AG04450 (cell line): ENCODE results near the gene CHRM5. TPM values are rescaled to one million over a fixed set of nuclear protein-coding genes. Genes with fewer than 3 reads are reported as not detected.

Source experiments
- CTCF ChIA-PET: fragments of 300-600, 350-600 bp; formaldehyde crosslinking; extraction: SDS; loops from one replicate; lab custom pipeline; 2022; ENCODE audit warnings: antibody characterized with exemption, inconsistent platforms; lab: Charles Lee
- POLR2A ChIA-PET: fragments of 350-600 bp; formaldehyde crosslinking; extraction: SDS; loops from one replicate; lab custom pipeline; 2021; ENCODE audit warnings: antibody characterized with exemption, inconsistent platforms; lab: Yijun Ruan, JAX
- DNase-seq: peaks from one replicate; pipeline ENCODE4 v3.0.0-alpha.2; 2011; ENCODE audit warnings: low read depth, low spot score
- H3K27ac ChIP-seq: one replicate; pipeline ENCODE4 v1.5.1; 2012; ENCODE audit warnings: low read depth, low read length, control low read depth
- H3K27me3 ChIP-seq: one replicate; pipeline ENCODE4 v1.6.0; 2012; ENCODE audit warnings: low read length; ENCODE audit not compliant: control insufficient read depth, insufficient read depth
- H3K4me3 ChIP-seq: 2 replicates; pipeline ENCODE4 v1.5.1; 2011; ENCODE audit warnings: mild to moderate bottlenecking, low read depth, low read length, control low read depth
- H3K9me3 ChIP-seq: 2 replicates; pipeline ENCODE4 v1.5.1; 2012; ENCODE audit warnings: low read length; ENCODE audit not compliant: control insufficient read depth, insufficient read depth
- polyA plus RNA-seq: library from polyadenylated mRNA; depleted of rRNA; stranded (reverse); fragments of >200 nt; gene quantifications from 2 replicates; pipeline ENCODE4 v1.2.3, GENCODE V29; 2011
- TF ChIP-seq, protein P1 (sequence below): IDR thresholded peaks from 2 replicates; pipeline ENCODE4 v1.5.1; 2011; ENCODE audit warnings: low read depth, low read length, control low read depth, inconsistent platforms

Gene CHRM5
- polyA plus RNA-seq, 1 experiment = 0.02 TPM

DNA sequence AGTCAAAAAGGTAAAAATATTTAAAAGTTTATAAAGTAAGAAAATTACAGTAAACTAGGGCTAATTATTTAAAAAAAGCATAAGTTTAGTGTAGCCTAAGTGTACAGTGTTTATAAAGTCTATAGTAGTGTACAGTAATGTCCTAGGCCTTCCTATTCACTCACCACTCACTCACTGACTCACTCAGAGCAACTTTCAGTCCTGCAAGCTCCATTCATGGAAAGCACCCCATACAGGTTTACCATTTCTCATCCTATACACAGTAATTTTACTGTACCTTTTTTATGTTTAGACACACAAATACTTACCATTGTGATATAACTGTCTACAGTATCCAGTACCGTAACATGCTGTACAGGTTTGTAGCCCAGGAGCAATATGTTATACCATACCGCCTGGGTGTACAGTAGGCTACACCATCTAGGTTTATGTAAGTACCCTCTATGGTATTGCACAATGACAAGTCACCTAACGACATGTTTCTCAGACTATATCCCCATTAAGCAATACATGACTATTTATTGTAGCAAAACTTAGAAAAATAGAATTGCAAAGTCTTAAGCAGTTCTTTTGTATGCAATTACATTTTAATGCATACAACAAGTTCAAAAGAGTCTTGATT is 51.2 kb downstream of the CHRM5 start:
- no peak overlapping the region for H3K4me3 ChIP-seq
- H3K9me3 ChIP-seq = no peaks in the 10 kb centered on the region
- TF ChIP-seq, protein P1, sequence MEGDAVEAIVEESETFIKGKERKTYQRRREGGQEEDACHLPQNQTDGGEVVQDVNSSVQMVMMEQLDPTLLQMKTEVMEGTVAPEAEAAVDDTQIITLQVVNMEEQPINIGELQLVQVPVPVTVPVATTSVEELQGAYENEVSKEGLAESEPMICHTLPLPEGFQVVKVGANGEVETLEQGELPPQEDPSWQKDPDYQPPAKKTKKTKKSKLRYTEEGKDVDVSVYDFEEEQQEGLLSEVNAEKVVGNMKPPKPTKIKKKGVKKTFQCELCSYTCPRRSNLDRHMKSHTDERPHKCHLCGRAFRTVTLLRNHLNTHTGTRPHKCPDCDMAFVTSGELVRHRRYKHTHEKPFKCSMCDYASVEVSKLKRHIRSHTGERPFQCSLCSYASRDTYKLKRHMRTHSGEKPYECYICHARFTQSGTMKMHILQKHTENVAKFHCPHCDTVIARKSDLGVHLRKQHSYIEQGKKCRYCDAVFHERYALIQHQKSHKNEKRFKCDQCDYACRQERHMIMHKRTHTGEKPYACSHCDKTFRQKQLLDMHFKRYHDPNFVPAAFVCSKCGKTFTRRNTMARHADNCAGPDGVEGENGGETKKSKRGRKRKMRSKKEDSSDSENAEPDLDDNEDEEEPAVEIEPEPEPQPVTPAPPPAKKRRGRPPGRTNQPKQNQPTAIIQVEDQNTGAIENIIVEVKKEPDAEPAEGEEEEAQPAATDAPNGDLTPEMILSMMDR = no peak
- H3K27me3 ChIP-seq = no peaks in the 10 kb centered on the region
- CTCF ChIA-PET = interaction anchor here (0.6 kb wide), 1 partner anchor 1059 kb away, joined by 3 read pairs; no protein-coding TSS in a partner anchor
- no peak overlapping the region for H3K27ac ChIP-seq
- DNase-seq = no peak
- POLR2A ChIA-PET = no interaction called here

DNA sequence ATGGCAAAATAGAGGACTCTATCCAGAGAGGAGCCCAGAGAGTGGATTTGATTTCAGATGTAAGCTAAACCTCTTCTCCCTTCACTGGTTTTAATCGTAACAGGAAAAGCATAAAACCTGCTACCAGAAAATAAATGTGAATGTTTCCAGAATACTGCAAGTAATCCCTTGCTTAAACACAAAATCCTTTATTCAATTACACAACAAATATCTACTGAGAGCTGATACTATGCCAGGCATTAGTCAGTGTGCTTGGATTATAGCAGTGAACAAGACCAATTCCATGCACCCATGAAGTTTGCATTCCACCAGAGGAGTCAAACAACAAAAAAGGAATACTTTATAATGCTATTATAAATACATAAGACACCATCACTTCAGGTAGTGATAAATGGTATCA is 55.6 kb downstream of the CHRM5 start:
- Histone ChIP-seq H3K27me3 (no peaks in the 10 kb centered on the region), H3K4me3 (no peak overlapping the region), H3K9me3 (no peaks in the 10 kb centered on the region), H3K27ac (no peak overlapping the region)
- ChIA-PET POLR2A (no interaction called here), CTCF (interaction anchor here (0.5 kb wide), 1 partner anchor 346 kb away, joined by 5 read pairs; no protein-coding TSS in a partner anchor)
- TF ChIP-seq, protein P1 = no peak
- DNase-seq = no peak

DNA sequence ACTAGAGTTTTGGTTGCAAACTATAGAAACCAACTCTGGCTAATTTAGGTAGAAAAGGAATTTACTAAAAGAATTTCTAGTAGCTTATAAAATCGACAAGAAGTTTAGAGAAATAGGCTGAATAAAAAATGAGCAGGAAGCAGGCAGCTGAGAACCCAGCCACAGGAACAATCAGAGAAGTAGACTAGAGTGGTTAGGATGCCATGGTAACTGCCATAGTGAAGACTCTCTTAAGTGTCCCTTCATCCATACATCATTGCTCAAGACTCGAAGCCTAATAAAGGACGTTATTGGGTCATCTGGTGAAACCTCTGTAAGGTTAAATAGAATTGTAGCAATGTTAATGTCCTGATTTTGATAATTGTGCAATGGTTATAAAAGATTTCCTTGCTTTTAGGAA is 57.0 kb downstream of the CHRM5 start:
- POLR2A ChIA-PET = no interaction called here

DNA sequence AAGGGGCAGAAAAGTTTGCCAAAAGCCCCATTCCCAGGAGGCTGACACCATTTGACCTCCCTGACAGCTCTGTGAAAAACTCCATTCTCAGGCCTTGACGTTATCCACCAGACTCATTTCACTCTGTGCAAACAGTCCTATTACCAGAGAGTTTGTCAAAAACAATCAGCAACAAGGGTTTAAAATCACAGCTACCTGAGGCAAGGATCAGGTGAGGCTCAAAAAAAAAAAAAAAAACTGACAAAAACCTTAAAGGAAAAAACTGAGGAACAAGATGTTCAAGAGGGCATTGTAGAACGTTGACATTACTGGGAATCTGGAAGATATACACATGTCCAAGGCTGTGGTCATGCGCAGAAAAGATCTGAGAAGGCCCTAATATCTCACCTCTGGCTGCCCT is 59.3 kb downstream of the CHRM5 start:
- H3K27me3 ChIP-seq = no peaks in the 10 kb centered on the region
- CTCF ChIA-PET = interaction anchor here (0.7 kb wide), 1 partner anchor 21 kb away, joined by 3 read pairs; no protein-coding TSS in a partner anchor
- TF ChIP-seq, protein P1 = no peak
- no peak for DNase-seq
- no peak overlapping the region for H3K4me3 ChIP-seq
- H3K27ac ChIP-seq = no peak overlapping the region
- no peaks in the 10 kb centered on the region; the same call in 1 of the 2 replicates for H3K9me3 ChIP-seq
- POLR2A ChIA-PET = no interaction called here

More for the DNA sequence above, 57.0 kb downstream of the CHRM5 start:
- no peak overlapping the region for H3K27ac ChIP-seq
- H3K9me3 ChIP-seq = no peaks in the 10 kb centered on the region; the same call in 1 of the 2 replicates
- DNase-seq = no peak
- H3K4me3 ChIP-seq = no peak overlapping the region
- H3K27me3 ChIP-seq = no peaks in the 10 kb centered on the region
- TF ChIP-seq, protein P1 = no peak
- CTCF ChIA-PET = no interaction called here

DNA sequence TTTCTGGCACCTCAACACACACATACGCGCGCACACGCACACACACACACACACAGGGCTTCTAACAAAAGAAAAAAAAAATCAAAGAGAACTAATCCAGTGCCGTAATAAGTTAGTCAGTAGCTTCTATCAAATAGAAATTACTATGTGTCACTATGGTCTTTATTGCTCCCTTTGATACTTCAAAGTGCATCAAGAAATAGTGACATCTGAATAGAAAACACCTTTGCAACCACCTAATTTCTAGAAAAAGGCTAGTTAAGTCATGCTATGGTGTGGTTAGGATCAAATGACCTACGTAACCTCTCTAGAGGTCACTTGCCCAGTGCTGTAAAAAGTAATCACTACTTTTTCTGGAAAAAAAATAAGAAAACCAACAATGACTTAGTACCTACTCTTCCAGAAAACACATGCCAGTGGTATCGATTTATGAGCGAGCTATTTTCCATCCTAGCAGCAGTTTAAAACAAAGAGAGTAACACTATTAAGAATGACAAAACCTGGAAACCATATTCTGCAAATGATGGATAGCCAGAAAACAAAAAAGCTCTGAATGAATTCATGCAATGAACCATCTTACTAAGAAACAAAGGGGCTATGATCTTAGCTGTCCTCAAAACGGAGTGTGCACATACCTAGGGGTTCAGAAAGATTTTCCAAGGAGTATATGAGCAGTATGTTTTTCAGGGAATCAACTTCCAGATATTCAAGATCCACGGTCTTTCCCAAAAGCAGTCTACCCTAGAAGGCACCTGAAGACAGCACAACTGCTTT is 63.9 kb downstream of the CHRM5 start:
- POLR2A ChIA-PET = no interaction called here
- CTCF ChIA-PET = interaction anchor here (1.2 kb wide), 1 partner anchor 295 kb away, joined by 3 read pairs; no protein-coding TSS in a partner anchor

More for the DNA sequence above, 63.9 kb downstream of the CHRM5 start:
- TF ChIP-seq, protein P1 = no peak
- Histone ChIP-seq H3K27ac (no peak overlapping the region), H3K9me3 (no peaks in the 10 kb centered on the region; the same call in 1 of the 2 replicates), H3K4me3 (no peak overlapping the region), H3K27me3 (no peaks in the 10 kb centered on the region)
- no peak for DNase-seq
